GM12878 (cell line): Measurements from ENCODE around the gene GNA15. TPM values are rescaled to one million over a fixed set of nuclear protein-coding genes. Genes with fewer than 3 reads are reported as not detected.

Experiments
- ATAC-seq: fragments of 200-7000 bp; cut with Tn5 transposase; 3 replicates; pipeline ENCODE4 v1.9.1; 2020; ENCODE audit warnings: mild to moderate bottlenecking, moderate library complexity
- BruUV-seq: library from RNA; stranded (reverse); fragments of 400-500 nt; replicated peaks from 2 replicates; lab custom pipeline; 2021; lab: Mats Ljungman, UMichigan
- CTCF ChIA-PET: fragments of 300-600 bp; sonication (Branson Sonifier 250); formaldehyde crosslinking; extraction: SDS; loops from one replicate; lab custom pipeline; 2021; ENCODE audit warnings: inconsistent platforms; lab: Yijun Ruan, JAX
- POLR2A ChIA-PET: fragments of 350-600 bp; formaldehyde crosslinking; extraction: SDS; loops from one replicate; lab custom pipeline; 2021; ENCODE audit warnings: inconsistent platforms; lab: Charles Lee
- RAD21 ChIA-PET: fragments of 300-600 bp; sonication (Branson Sonifier 250); formaldehyde crosslinking; loops from one replicate; lab custom pipeline; 2023; ENCODE audit warnings: antibody characterized with exemption; ENCODE audit not compliant: unreplicated experiment; lab: Charles Lee
- SMC1A ChIA-PET: fragments of 300-600 bp; sonication (Branson Sonifier 250); formaldehyde crosslinking; loops from one replicate; lab custom pipeline; 2023; ENCODE audit not compliant: unreplicated experiment, uncharacterized antibody; lab: Charles Lee
- DNase-seq: peaks from one replicate; pipeline ENCODE4 v3.0.0-alpha.2; 2011; ENCODE audit warnings: low read depth, low spot score
- FAIRE-seq: peaks from 3 replicates; lab custom pipeline; 2011; peaks lifted over from hg19 to GRCh38; lab: Jason Lieb, UNC
- H2AFZ ChIP-seq: 2 replicates; pipeline ENCODE4 v1.6.0; 2011; ENCODE audit warnings: low read depth, low read length, control low read depth; ENCODE audit not compliant: control insufficient read depth
- H3K27ac ChIP-seq: 2 replicates; pipeline ENCODE4 v1.5.1; 2011; ENCODE audit warnings: control low read depth; ENCODE audit not compliant: control insufficient read depth, insufficient read depth
- H3K27me3 ChIP-seq, 2 experiments: replicated peaks in 1 of 2; 2 replicates each; pipeline versions ENCODE4 v1.6.0 to v1.6.1; 2011; ENCODE audit warnings: low read length in 1 of 2; ENCODE audit not compliant: control insufficient read depth in 2 of 2, insufficient read depth in 2 of 2
- H3K36me3 ChIP-seq, 2 experiments: 2 replicates each; pipeline ENCODE4 v1.5.1; 2011; ENCODE audit warnings: low read length in 1 of 2; ENCODE audit not compliant: control insufficient read depth in 2 of 2, insufficient read depth in 2 of 2
- H3K4me1 ChIP-seq: 2 replicates; pipeline ENCODE4 v1.6.1; 2011; ENCODE audit warnings: mild to moderate bottlenecking, low read length, moderate library complexity, mixed read lengths; ENCODE audit not compliant: control insufficient read depth, insufficient read depth
- H3K4me2 ChIP-seq: 2 replicates; pipeline ENCODE4 v1.6.0; 2011; ENCODE audit warnings: control low read depth; ENCODE audit not compliant: control insufficient read depth, insufficient read depth
- H3K4me3 ChIP-seq: fragments of 200-600 bp; sonication (generic); 2 replicates; pipeline ENCODE4 v1.5.1; 2016
- H3K79me2 ChIP-seq: 2 replicates; pipeline ENCODE4 v1.6.0; 2011; ENCODE audit warnings: low read length; ENCODE audit not compliant: control insufficient read depth, insufficient read depth
- H3K9ac ChIP-seq: 2 replicates; pipeline ENCODE4 v1.8.0; 2011; ENCODE audit warnings: low read length, control low read depth, mixed read lengths; ENCODE audit not compliant: control insufficient read depth, insufficient read depth
- H3K9me3 ChIP-seq: replicated peaks from 3 replicates; pipeline ENCODE4 v1.5.1; 2011; ENCODE audit warnings: mild to moderate bottlenecking, low read length; ENCODE audit not compliant: control insufficient read depth, insufficient read depth
- H4K20me1 ChIP-seq: 2 replicates; pipeline ENCODE4 v1.6.0; 2011; ENCODE audit not compliant: control insufficient read depth, insufficient read depth
- MXI1 ChIP-seq: fragments of 150-350 bp; IDR thresholded peaks from 2 replicates; pipeline ENCODE4 v1.6.1; 2011; ENCODE audit warnings: low read depth, mild to moderate bottlenecking, inconsistent platforms, low read length, improper control_type of control experiment
- MYB ChIP-seq: fragments of 150-350 bp; IDR thresholded peaks from 2 replicates; pipeline ENCODE4 v1.6.1; 2014; ENCODE audit warnings: mild to moderate bottlenecking, low read depth, low read length, borderline replicate concordance
- NFYA ChIP-seq: IDR thresholded peaks from 2 replicates; pipeline ENCODE4 v1.6.1; 2011; ENCODE audit warnings: low read depth, mild to moderate bottlenecking, low read length, improper control_type of control experiment, borderline replicate concordance
- NRF1 ChIP-seq: conservative IDR thresholded peaks from 2 replicates; pipeline ENCODE4 v1.6.1; 2011; ENCODE audit warnings: mild to moderate bottlenecking, low read depth, low read length, improper control_type of control experiment
- SIX5 ChIP-seq: IDR thresholded peaks from 2 replicates; pipeline ENCODE4 v1.6.1; 2011; ENCODE audit warnings: mild to moderate bottlenecking, low read depth, low read length, moderate library complexity; ENCODE audit not compliant: severe bottlenecking
- STAT1 ChIP-seq: fragments of 450-650 bp; conservative IDR thresholded peaks from 2 replicates; pipeline ENCODE4 v1.6.1; 2014; ENCODE audit warnings: antibody characterized with exemption, mild to moderate bottlenecking
- WGBS: methylation state at CpG from one replicate; pipeline ENCODE4 v1.1.6; 2016; ENCODE audit warnings: low lambda C conversion rate; ENCODE audit not compliant: insufficient replicate concordance, insufficient coverage; ENCODE audit errors: missing lambda C conversion rate; 5-methylcytosine and 5-hydroxymethylcytosine counted together
- in situ Hi-C: fragments of 300-500 bp; cut with MboI; formaldehyde crosslinking; loops from 9 replicates; pipeline ENCODE4 v1.14.3; 2018; ENCODE audit warnings: mixed read lengths
- intact Hi-C: fragments of 100-400 bp; cut with micrococcal nuclease; formaldehyde crosslinking; loops from one replicate; pipeline ENCODE4 v1.14.2; 2022; ENCODE audit not compliant: unreplicated experiment
- polyA plus RNA-seq, 11 experiments: library from polyadenylated mRNA; depleted of rRNA in 4 of 11; unstranded in 6 of 11; stranded (reverse) in 5 of 11; fragments of >200 nt; fragmentation: Nextera tagmentation in 4 of 11; fragmentation: Illumina TruSeq in 1 of 11; extraction: Ambion mirVana in 4 of 11; extraction: Trizol in 1 of 11; gene quantifications; 1 replicate in 1 of 11; 2 replicates in 10 of 11; pipeline versions ENCODE4 v1.2.1 to v1.2.3, GENCODE V29; 2011 to 2016; ENCODE audit warnings: inconsistent platforms in 2 of 11, missing spikeins in 2 of 11, low read depth in 1 of 11
- total RNA-seq, 4 experiments: library from RNA; depleted of rRNA in 3 of 4; stranded (reverse); fragments of >200 nt in 3 of 4; fragmentation: Illumina TruSeq in 1 of 4; extraction: Trizol in 1 of 4; gene quantifications; 2 replicates each; pipeline versions ENCODE4 v1.2.1 to v1.2.3, GENCODE V29; 2013 to 2021
- TF ChIP-seq, protein P1 (sequence below): IDR thresholded peaks from 2 replicates; pipeline ENCODE4 v1.6.1; 2011; ENCODE audit warnings: borderline replicate concordance, low read depth, mild to moderate bottlenecking, moderate library complexity, low read length; ENCODE audit not compliant: insufficient read depth, poor library complexity, severe bottlenecking
- TF ChIP-seq, protein P2 (sequence below): IDR thresholded peaks from 2 replicates; pipeline ENCODE4 v1.6.1; 2012; ENCODE audit warnings: improper control_type of control experiment, low read depth, low read length; ENCODE audit not compliant: insufficient replicate concordance
- TF ChIP-seq, protein P3 (sequence below): fragments of 450-650 bp; IDR thresholded peaks from 2 replicates; pipeline ENCODE4 v1.6.1; 2016; ENCODE audit warnings: mild to moderate bottlenecking

GNA15 gene
- total and polyA plus RNA-seq, 10 of the 15 experiments (the other 5 are each of a cell fraction or from before 2014, with no cell fraction given), result 0.42 to 18.0 (median 9.4) TPM

DNA sequence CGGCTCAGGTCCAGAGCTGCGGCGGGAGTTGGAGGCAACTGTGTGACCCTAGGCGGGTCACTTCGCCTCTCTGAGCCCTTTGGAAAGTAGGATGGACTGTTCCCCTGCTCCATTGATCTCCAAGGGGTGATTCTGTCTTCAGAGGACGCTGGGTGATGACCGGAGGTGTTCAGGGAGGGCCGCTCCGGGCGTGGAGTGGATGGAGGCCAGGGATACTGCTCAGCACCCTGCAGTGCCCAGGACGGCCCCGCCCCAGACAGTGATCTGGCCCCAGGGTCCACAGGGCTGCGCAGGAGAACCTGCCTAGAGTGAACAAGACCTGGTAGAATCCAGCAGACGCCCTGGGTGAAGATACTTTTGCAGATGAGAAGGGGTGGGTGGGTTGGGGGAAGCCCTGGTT lies 56.9 kb downstream of the GNA15 start:
- ChIA-PET SMC1A (no interaction called here), RAD21 (no interaction called here), CTCF (no interaction called here), POLR2A (no interaction called here)
- no peak overlapping the region for H3K4me2 ChIP-seq
- no peak for TF ChIP-seq NRF1
- no peak for TF ChIP-seq SIX5
- TF ChIP-seq, protein P1, sequence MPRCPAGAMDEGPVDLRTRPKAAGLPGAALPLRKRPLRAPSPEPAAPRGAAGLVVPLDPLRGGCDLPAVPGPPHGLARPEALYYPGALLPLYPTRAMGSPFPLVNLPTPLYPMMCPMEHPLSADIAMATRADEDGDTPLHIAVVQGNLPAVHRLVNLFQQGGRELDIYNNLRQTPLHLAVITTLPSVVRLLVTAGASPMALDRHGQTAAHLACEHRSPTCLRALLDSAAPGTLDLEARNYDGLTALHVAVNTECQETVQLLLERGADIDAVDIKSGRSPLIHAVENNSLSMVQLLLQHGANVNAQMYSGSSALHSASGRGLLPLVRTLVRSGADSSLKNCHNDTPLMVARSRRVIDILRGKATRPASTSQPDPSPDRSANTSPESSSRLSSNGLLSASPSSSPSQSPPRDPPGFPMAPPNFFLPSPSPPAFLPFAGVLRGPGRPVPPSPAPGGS, result no peak
- TF ChIP-seq MYB, result no peak
- TF ChIP-seq, protein P2, sequence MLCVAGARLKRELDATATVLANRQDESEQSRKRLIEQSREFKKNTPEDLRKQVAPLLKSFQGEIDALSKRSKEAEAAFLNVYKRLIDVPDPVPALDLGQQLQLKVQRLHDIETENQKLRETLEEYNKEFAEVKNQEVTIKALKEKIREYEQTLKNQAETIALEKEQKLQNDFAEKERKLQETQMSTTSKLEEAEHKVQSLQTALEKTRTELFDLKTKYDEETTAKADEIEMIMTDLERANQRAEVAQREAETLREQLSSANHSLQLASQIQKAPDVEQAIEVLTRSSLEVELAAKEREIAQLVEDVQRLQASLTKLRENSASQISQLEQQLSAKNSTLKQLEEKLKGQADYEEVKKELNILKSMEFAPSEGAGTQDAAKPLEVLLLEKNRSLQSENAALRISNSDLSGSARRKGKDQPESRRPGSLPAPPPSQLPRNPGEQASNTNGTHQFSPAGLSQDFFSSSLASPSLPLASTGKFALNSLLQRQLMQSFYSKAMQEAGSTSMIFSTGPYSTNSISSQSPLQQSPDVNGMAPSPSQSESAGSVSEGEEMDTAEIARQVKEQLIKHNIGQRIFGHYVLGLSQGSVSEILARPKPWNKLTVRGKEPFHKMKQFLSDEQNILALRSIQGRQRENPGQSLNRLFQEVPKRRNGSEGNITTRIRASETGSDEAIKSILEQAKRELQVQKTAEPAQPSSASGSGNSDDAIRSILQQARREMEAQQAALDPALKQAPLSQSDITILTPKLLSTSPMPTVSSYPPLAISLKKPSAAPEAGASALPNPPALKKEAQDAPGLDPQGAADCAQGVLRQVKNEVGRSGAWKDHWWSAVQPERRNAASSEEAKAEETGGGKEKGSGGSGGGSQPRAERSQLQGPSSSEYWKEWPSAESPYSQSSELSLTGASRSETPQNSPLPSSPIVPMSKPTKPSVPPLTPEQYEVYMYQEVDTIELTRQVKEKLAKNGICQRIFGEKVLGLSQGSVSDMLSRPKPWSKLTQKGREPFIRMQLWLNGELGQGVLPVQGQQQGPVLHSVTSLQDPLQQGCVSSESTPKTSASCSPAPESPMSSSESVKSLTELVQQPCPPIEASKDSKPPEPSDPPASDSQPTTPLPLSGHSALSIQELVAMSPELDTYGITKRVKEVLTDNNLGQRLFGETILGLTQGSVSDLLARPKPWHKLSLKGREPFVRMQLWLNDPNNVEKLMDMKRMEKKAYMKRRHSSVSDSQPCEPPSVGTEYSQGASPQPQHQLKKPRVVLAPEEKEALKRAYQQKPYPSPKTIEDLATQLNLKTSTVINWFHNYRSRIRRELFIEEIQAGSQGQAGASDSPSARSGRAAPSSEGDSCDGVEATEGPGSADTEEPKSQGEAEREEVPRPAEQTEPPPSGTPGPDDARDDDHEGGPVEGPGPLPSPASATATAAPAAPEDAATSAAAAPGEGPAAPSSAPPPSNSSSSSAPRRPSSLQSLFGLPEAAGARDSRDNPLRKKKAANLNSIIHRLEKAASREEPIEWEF, result no peak
- no peak for TF ChIP-seq NFYA
- TF ChIP-seq MXI1, result no peak
- TF ChIP-seq, protein P3, sequence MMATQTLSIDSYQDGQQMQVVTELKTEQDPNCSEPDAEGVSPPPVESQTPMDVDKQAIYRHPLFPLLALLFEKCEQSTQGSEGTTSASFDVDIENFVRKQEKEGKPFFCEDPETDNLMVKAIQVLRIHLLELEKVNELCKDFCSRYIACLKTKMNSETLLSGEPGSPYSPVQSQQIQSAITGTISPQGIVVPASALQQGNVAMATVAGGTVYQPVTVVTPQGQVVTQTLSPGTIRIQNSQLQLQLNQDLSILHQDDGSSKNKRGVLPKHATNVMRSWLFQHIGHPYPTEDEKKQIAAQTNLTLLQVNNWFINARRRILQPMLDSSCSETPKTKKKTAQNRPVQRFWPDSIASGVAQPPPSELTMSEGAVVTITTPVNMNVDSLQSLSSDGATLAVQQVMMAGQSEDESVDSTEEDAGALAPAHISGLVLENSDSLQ, result no peak
- no peak for TF ChIP-seq STAT1
- H3K27me3 ChIP-seq, result no peaks in the 10 kb centered on the region
- no peaks in the 10 kb centered on the region for H4K20me1 ChIP-seq
- peaks cover 31% of the 10 kb centered on the region for H3K79me2 ChIP-seq
- peaks cover 5 to 6% of the 10 kb centered on the region in 2 experiments; a peak in 3 of 4 replicates for H3K36me3 ChIP-seq
- WGBS, result 98% methylated on average over 13 of the region's 14 CpGs
- H3K4me3 ChIP-seq, result no peak overlapping the region
- intact Hi-C loops, result no loop called here
- H3K9ac ChIP-seq, result no peak overlapping the region
- ATAC-seq (no peak), DNase-seq (no peak), FAIRE-seq (no peak)
- no TSS peak for BruUV-seq
- in situ Hi-C loops, result no loop called here
- H3K4me1 ChIP-seq, result peaks cover under 1% of the 10 kb centered on the region
- no peaks in the 10 kb centered on the region for H3K9me3 ChIP-seq
- no peak overlapping the region for H3K27ac ChIP-seq
- H2AFZ ChIP-seq, result no peak overlapping the region
